ENCODE measurements around the gene DHRSX.
"Not testable (repeated sequence)": the region's sequence is repeated elsewhere in the genome, so short reads cannot be mapped to it uniquely, and the experiment has no call there.

Gene DHRSX

DNA sequence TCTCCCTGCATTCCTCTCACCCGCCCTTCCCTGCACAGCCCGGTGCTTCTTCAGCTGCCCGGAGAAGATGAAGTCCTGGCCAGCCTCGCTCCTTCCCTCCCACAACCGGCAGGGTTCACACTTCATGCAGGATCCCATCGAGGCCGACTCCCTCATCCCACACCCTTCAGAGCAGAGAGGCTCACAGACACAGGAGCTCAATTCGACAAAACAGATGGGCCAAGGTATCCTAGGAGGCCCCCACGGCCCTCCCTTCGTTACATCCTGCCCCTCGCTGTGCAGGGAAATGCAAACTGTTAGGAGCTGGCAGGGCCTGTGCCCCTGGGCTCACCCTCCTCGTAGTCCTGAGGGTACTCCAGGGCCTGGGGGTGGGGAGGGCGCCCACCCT lies 238.1 kb downstream of the DHRSX start:
- no peak for DNase-seq (ENCODE audit: low spot score)

DNA sequence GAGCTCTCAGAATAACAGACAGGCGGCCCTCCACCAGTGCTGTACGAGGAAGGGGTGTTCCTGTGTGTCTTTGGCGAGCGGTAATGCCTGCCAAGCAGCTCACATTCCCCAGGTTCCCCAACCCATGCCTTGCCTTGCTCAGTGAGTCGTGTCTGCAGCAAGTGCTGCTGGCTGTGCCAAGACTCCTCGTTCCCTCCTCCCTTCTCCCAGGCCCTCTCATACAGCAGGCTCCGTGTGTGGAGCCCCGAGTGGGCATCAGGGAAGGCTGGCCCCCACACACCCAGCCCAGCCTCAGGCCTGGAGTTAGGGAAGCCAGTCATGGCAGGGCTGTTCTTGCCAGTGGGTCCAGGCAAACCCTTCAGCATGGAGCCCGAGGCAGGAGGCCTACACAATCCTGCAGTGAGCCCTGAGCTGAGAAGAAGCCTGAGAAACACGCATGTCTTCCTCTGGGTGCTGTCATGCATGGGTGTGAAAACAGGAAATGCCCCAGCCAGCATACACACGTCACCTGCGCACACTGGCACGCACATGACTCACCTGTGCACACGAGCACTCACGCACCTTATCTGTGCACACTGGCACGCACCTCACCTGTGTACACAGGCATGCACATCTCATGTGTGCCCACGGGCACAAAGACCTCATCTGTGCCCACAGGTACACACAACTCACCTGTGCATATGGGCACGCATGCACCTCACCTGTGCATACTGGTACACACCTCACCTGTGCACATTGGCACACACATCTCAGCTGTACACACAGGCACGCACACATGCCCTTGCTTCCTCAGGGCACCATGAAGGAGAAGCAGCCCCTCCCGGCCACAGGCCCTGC lies 238.7 kb downstream of the DHRSX start:
- DNase-seq (ENCODE audit: low spot score): no peak

DNA sequence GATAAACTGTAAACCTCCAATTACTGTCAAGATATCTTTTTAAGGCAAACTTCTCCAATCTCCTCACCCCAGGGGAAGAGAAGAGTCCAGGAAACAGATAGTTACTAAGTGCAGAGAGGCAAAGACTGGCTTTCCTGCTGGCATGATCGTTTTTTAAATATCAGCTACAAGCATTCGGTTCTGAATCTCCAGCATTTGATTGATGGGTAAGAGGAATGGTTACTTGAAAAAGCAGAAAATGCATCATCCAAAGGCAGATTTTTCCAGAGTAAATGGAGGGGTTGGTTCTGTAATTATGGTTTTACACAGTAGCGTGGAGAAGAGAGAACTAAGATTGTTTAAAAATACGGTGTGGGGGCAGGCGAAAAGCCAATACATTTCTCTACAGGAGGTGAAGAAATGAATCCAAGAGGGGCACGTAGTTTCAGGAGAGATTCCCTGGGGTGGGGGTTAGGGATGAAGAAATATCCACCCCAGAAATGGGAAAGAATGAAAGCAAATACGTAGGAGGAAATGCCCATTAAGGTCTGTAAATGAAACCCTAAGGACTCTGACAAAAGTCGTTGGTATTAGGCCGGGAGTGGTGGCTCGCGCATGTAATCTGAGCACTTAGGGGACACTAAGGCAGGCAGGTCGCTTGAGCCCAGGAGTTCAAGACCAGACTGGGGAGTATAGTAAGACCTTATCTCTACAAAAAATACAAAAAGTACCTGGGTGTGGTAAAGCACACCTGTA lies 248.3 kb downstream of the DHRSX start:
- DNase-seq (ENCODE audit: low spot score): no peak

DNA sequence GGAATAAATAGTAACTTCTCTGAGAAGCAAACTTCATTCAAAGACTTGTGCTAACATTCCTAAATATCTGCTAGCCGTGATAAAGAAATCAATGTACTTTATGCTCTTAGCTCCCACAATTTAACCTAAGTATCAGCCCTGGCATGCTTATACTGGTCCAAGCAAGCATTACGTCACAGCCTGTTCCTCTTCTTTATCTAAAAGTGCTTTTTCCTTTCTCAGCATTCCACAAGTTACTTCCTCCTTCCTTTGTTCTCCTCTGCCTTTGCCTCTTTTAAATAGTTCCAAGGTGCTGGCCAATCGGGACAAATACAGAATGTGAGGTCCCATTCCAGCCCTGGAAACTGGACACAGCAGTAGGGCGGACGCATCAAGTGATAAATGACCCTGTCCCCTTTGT lies 249.6 kb downstream of the DHRSX start:
- no peak for DNase-seq (ENCODE audit: low spot score)

DNA sequence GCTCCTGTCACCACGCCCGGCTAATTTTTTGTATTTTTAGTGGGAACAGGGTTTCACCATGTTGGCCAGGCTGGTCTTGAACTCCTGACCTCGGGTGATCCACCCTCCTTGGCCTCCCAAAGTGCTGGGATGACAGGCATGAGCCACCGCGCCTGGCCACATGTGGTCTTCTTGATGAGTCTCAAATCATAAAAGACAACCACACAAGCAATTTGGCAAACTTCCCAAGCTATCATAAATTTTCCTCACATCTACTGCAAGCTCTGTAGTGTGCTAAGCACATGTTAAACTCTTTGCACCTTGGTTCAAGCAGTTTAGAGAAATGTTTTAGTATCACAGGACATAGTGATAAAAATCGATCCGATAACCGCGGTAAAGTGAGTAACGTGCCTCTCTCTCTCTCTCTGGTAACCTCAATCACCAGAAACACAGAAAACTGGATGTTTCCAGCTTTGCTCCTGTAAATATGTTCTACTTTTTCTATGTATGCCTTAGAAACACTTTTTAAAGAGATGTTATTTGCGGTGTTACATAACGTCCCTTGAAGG lies 256.8 kb downstream of the DHRSX start:
- no peak for DNase-seq (ENCODE audit: low spot score)

DNA sequence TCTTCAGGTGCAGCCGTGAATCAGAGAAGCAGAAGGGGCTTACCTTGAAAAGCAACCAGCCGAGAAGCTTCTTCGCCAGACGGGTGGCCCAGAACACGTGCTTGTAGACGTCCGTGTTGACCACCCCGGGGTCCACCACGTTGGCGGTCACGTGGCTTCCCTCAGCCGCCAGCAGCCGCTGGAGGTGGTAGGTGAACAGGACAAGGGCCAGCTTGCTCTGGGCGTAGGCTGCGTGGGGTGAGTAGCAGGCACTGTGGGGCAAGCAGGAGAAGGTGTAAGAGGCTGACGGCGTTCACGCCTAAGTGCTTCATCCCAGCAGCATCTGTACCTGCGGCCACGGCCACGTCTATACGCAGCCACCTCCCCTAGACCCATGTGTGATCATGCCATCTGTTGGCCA lies 257.8 kb downstream of the DHRSX start:
- no peak for DNase-seq (ENCODE audit: low spot score)

DNA sequence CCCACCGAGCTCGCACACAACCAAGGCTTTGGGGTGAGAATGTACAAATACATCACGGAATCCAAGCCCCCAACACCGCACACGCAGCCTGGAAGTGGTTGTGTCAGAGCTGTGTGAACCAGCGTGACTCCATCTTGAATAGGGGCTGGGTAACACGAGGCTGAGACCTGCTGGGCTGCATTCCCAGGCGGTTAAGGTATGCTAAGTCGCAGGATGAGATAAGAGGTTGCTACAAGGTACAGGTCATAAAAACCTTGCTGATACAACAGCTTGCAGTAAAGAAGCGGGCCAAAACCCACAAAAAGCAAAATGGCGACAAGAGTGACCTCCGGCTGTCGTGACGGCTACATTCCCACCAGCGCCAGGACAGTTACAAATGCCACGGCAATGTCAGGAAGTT lies 258.4 kb downstream of the DHRSX start:
- DNase-seq (ENCODE audit: low spot score): no peak

DNA sequence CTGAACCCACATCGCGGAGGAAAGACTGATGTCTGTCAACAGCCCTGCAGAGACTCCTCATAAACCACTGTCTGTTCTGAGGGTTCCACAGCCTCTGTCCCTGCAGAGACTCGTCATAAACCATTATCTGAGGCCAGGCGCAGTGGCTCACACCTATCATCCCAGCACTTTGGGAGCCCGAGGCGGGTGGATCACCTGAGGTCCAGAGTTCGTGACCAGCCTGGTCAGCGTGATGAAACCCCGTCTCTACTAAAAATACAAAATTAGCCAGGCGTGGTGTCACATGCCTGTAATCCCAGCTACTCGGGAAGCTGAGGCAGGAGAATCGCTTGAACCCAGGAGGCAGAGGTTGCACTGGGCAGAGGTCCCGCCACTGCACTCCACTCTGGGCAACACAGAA lies 259.3 kb downstream of the DHRSX start:
- not testable (repeated sequence) for DNase-seq (ENCODE audit: low spot score)

DNA sequence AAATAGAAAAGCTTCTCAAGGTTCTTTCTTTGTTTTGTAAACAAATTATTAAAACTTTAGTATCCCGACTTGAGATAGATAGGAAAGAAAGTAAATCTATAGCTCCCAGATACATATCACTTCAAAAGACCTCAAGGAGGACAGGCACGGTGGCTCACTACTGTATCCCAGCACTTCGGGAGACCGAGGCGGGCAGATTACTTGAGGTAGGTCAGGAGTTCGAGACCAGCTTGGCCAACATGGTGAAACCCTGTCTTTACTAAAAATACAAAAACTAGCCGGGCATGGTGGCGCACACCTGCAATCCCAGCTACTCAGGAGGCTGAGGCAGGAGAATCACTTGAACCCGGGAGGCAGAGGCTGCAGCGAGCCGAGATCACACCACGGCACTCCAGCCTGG lies 260.0 kb downstream of the DHRSX start:
- not testable (repeated sequence) for DNase-seq (ENCODE audit: low spot score)

DNA sequence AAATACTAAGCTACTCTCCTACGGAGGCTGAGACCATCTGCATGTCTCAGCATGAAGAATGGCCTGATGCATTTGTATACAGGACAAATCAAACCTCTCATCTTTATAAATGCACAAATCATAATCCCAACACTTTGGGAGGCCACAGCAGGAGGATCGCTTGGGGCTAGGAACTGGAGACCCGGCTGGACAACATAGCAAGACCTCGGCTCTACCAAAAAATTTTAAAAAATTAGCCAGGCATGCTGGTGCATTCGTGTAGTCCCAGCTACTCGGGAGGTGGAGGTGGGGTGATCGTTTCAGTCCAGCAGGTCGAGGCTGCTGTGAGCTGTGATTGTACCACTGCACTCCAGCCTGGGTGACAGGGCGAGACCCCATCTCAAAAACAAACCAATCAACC lies 262.8 kb downstream of the DHRSX start:
- DNase-seq (ENCODE audit: low spot score): no peak

DNA sequence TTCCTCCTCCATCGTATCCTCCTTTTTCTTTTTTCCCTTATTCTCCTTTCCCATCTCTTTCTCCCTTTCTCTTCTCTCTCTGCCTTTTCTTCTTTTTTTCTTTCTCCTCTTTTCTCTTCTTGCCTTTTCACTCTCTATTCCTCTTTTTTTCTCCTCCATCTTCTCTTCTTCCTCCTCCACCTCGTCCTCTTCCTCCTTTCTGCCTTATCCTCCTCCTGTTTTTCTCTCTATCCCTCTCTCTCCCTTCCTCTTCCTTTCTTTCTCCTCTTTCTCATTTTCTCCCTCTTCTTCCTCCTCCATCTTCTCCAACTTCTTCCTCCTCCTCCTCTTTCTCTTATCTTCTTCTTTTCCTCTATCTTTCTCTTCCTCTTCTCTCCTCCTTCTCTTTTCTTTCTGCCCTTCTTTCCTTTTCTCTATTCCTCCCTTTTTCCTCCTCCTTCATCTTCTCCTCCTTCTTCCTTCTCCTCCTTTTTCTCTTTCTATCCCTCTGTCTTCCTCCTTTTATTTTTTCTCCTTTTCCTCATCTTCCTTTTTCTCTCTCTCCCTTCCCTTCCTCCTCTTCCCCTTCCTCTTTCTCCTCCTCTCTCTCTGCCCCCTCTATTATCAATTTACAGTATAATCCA lies 269.1 kb downstream of the DHRSX start:
- DNase-seq (ENCODE audit: low spot score): no peak

DNA sequence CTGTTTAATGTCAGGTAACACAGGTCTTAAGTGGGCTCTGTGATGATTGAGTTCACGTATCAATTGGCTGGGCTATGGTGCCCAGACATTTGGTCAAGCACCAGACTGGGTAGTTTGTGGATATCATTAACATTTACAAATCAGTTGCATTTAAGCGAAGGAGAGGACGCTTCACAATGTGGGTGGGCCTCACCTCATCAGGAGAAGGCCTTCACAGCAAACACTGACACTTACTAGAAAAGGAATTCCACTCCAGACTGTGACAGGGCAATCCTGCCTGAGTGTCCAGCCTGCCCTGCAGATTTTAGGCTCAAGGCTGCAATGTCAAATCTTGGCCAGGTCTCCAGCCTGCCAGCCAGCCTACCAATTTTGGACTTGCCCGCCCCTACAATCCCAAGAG lies 270.3 kb downstream of the DHRSX start:
- DNase-seq (ENCODE audit: low spot score): no peak

DNA sequence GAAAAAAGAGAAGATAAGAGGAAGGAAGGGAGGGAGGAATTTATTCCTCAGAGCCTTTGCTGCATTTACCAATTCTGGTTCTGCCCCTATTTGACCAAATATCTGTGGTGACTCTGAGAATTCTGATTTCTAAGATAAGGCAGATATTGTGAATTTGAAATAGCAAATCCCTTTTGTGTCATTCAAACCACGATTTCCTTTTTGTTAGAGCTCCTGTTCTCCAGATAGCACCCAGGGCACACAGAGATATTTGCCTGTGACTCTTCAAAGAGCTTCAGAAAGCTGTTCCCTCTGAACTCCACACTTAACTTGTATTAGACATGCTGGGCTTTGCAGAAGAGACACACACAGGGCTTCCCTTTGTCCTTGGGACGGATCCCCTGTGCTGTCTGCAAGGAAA lies 272.2 kb downstream of the DHRSX start:
- DNase-seq (ENCODE audit: low spot score): no peak

DNA sequence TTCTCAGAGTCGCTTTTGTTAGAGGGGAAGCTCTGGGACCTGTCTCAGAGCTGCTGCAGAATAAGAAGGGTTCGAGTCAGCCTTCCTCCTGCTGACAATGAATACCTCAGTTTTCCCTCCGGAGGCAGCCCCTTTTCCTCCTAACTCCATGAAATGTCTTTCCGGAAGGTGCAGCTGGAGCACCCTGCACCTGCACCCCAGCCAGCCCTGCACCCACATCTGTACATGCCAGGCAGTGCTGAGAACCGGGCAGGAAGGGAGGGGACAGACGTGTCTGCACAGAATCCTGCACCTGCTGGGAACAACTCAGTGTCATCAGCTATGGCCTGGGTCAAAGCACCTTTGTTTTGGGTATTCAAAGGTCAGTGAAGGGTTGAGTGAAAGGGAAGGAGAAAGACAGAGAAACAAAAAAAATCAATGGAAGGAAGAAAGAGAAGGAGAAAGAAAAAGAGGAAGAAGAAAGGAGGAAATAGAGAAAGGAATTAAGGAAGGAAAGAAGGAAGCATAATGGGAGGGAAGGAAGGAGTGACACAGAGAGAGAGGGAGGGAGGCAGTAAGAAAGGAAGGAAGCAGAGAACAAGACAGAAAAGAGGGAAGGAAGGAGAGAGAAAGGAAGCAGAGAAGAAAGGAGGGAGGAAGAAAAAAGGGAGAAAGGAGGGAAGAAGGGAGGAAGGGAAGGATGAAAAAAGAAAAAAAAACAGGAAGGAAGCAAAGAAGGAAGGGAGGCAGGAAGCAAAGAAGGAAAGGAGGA lies 273.7 kb downstream of the DHRSX start:
- no peak for DNase-seq (ENCODE audit: low spot score)

DNA sequence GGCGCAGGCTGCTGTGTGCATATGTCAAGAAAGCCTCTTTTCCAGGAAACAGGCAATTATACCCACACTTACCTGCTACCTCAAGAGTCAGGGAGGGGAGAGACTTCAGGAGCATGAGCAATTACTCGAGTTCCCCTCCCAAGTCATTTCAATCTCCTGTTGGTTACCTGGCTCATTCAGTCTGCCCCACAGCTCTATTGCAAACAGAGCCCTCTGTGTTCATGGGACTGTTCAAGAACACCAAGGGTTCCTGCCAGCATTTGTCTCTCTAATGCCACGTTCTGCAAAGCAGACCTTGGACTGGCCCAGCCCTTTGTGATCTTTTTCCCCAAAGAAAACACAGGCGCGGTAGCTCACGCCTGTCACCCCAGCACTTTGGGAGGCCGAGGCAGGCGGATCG lies 274.6 kb downstream of the DHRSX start:
- no peak for DNase-seq (ENCODE audit: low spot score)

DNA sequence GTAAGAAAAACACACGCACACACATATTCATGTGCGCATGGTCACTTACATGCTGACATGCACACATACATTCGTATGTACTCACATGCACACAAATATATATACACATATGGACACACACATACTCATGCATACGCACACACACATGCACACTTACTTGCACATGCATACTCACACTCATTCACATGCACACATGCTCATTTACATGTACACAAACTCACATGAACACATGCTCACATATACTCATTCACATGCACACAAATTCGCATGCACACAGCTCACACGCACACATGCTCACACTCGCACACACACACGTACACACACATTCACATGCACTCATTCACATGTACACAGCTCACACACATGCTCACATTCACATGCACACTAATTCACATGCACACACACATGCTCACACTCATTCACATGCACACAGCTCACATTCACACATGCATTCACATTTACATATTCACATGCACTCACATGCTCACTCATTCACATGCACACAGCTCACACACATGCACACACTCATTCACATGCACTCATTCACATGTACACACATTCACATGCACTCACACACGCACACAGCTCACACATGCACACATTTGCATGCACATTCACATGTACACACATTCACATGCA lies 276.1 kb downstream of the DHRSX start:
- DNase-seq (ENCODE audit: low spot score): no peak

DNA sequence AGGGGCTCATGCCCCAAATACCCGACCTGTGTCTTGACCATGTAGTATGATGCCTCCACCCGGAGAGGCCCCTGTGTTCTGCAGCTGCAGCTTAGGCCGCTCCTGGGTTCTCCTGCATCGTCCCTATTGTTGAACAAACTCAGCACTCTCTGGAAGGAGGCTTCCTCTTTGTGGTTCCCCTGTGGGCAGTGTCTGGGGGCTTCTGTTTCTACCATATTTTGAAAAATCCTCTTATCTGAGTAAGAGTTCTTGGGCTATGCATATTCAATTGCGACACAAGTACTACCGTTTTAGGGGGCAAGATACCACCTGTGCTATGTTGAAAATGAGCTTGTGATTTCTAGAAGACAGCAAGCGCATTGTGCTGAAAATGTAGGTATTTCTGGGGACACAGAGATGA lies 276.6 kb downstream of the DHRSX start:
- no peak for DNase-seq (ENCODE audit: low spot score)

DNA sequence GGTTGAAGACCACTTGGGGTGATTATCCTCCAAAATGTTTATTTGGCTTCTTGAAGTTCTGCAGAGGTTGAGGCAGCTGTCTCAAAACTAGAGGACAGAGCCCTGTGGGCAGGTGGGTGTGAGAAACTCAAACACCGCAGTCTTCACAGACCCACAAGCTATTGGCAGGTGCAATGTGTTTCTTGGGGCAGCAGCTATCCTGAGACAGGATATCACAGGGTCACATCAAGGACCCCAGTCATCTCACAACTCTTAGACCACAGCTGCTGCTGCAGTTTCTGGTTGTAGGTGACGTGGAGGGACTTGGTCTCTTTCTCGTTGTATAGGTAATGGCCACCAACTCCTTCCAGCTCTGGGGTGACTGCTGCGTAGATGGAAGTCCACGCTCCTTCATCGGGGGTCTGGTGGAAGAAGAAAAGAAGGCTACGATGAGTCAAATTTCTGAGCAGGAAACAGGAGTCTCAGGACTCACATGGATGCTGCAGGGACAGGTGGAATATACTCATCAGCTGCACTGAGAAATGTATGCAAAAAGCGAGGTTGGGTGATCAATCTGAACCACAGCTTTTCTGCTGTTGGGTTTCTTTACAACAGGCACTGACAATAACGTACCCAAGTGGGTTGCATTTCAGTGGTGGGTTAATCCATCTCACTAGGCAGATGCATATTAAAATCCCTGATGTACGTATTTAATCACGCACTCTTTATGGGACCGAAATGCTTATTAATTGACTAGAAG lies 279.8 kb downstream of the DHRSX start:
- no peak for DNase-seq (ENCODE audit: low spot score)

DNA sequence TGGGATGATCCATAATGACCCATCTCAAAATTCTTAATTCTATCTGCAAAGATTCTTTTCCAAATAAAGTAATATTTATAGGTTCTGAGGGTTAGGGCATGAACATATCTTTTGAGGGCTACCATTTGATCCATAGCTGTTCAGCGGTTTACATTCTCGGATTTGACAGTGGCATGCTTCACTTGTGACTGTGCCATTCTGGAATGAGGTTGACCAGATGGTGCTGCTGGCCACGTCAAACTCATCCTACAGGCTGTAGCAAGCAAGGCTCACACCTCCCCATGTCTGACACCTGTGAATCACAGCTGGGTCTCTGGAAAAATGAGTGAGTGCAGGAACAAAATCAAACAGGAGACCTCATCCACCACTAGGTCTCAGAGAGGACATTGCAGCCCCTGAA lies 280.5 kb downstream of the DHRSX start:
- no peak for DNase-seq (ENCODE audit: low spot score)

DNA sequence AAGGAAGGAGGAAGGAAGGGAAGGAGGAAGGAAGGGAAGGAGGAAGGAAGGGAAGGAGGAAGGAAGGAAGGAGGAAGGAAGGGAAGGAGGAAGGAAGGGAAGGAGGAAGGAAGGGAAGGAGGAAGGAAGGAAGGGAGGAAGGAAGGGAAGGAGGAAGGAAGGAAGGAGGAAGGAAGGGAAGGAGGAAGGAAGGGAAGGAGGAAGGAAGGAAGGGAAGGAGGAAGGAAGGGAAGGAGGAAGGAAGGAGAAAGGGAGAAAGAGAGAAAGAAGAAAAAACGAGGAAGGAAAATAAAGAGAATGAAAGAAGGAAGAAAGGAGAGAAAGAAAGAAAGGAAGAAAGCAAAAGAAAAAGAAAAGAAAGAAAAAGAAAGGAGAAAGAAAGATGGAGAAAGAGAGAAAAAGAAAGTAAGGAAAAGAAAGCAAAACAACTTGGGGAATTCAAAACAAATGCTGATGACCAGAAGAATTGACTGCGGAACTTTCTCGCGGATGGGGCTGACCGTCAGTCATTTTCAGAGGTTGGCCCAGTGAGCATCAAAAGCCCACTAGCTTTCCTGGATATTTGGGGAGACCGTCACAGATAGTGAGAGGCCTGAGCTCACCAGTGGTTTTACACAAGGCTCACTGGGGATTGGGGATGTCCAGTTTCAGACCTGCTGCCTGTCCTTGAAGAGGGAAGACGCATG lies 286.5 kb downstream of the DHRSX start:
- not testable (repeated sequence) for DNase-seq (ENCODE audit: low spot score)

All from AG20443 (cell line).